SHP77 treated with DMSO at 0.1 percent for 48 hours (cell line): ENCODE results near the gene PIGR.

Experiments used
- DNase-seq: peaks from one replicate; lab custom pipeline; 2025; lab: John Stamatoyannopoulos, UW

Gene PIGR

GRCh38 chr1:206890125-206891060, 55.9 kb downstream of the PIGR start:
- DNase-seq, result no peak

GRCh38 chr1:206887701-206888100, 58.6 kb downstream of the PIGR start:
- DNase-seq, result no peak

DNA sequence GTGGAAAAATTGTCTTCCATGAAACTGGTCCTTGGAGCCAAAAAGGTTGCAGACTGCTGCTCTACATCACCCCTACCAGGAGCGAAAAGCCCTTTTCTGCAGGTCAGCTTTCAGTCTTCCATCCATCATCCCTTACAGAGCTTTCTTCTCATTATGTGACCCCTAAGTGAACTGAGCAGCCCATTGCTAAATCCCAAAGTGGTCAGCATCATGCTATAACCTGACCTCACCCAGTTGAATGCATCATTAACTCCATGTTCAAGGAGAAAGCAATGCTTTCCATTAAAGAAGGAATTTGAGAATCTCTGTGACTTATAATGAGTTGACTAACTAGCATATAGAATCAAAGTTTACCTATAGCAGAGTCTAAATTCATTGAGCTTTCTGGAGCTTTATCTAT, 59.4 kb downstream of the PIGR start:
- no peak for DNase-seq

GRCh38 chr1:206885341-206886060, 60.8 kb downstream of the PIGR start:
- no peak for DNase-seq

DNA sequence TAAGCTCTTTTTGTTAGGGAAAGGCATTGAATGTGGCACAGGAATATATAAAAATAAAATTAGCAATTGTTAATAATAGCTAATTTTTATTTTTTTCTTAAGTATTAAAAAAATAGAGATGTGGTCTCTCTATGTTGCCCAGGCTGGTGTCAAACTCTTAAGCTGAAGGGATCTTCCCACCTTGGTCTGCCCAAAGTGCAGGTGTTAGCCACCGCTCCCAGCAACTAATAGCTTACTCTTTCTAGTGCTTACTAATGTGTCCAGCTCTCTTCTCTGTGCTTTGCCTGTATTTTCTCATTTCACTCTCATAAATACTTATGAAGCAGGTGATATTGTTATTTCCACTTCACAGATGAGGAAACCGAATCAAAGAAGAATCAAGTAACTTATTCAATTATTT, 62.4 kb downstream of the PIGR start:
- no peak for DNase-seq

DNA sequence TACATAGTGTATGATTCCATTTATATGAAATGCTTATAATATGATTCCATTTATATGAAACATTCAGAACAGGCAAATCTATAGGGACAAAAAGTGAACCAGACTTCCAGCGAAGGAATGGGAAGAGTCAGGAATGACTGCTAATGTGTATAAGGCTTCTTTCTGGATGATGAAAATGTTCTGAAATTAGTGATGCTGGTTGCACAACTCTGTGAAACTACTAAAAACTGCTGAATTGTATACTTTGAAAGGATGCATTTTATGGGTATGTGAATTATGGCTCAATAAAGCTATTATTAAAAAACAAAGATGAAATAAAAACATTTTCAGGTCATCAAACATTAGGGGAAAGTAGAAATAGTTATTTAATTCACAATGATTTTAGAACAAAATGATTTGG, 63.1 kb downstream of the PIGR start:
- DNase-seq, result no peak

DNA sequence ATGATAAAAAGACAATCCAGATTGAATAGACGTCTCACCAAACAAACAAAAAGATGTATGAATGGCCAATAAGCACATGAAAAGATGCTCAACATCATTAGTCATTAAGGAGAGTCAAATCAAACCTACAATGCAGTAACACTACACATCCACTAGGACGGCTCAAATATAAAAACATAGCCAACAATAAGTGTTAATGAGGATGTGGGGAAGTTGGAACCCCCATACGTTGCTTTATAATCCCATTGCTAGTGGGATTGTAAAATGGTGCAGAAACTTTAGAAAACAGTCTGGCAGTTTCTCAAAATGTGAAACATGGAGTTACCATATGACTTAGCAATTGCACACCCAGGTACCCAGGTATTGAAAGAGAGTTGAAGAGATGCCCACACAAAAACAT, 63.7 kb downstream of the PIGR start:
- DNase-seq, result no peak

GRCh38 chr1:206880314-206880713, 66.0 kb downstream of the PIGR start:
- DNase-seq, result no peak
